Epithelial cell of prostate (primary cell): ENCODE results near the gene C3orf85.
"Not testable (repeated sequence)": the region's sequence is repeated elsewhere in the genome, so short reads cannot be mapped to it uniquely, and the experiment has no call there.

ENCODE experiments used
- DNase-seq: peaks from one replicate; pipeline ENCODE4 v3.0.0-alpha.2; 2011; ENCODE audit warnings: low read depth, low spot score
- H3K27ac ChIP-seq: fragments of 450-650 bp; 2 replicates; pipeline ENCODE4 v1.5.1; 2017; ENCODE audit warnings: mild to moderate bottlenecking

Gene C3orf85, protein sequence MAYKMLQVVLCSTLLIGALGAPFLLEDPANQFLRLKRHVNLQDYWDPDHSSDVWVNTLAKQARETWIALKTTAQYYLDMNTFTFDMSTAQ

GRCh38 chr3:109136523-109136922, at the start of gene C3orf85:
Gene C3orf85 (plus strand): TSS chr3:109136719. CDS start chr3:109136848, 129 bp downstream.
- no peak for DNase-seq
- no peak within 1 kb of the TSS for H3K27ac ChIP-seq

DNA sequence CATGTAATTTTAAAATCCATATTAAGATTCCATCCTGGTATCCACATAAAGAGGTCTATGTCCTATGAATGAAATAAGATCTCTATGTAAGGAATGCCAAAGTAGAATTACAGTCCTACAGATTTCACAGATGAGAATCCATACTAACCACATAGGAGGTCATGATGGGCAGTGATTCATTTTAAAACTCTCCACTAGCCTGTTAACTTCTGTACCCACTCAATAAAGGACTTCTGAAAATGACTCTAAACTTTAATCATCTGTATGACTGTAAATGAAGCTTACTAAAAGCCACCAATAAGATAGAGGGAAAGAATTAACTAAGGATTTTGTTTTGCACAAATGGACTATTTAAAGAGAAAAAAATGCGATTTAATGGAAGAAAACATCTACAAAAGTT, 47.3 kb upstream of the C3orf85 start:
- H3K27ac ChIP-seq, result no peak overlapping the region
- no peak for DNase-seq

- no peak overlapping the region for H3K27ac ChIP-seq
- no peak for DNase-seq
These were observed 44.7 kb upstream of the C3orf85 start for GRCh38 chr3:109091846-109092245.

DNA sequence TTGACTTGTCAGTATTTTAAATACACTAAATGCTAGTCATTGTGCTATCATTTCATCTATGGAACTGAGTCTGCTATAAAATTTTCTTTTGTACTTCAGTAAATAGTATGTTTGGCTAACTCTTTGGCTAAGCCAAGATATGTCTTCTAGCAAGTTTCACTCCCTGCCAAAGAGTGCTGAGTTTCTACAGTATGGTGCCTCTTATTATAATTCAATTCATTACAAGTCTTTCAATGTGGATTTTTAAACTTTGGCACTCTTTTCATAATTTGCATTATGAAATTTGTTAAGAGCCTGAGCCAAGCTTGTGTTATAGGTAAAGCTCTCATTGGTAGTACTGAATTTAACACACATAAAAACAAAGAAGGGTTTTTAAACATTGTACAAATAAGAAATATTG, 43.0 kb upstream of the C3orf85 start:
- DNase-seq, result no peak
- H3K27ac ChIP-seq, result no peak overlapping the region

GRCh38 chr3:109095166-109095565, 41.4 kb upstream of the C3orf85 start:
- no peak for DNase-seq
- no peak overlapping the region for H3K27ac ChIP-seq

DNA sequence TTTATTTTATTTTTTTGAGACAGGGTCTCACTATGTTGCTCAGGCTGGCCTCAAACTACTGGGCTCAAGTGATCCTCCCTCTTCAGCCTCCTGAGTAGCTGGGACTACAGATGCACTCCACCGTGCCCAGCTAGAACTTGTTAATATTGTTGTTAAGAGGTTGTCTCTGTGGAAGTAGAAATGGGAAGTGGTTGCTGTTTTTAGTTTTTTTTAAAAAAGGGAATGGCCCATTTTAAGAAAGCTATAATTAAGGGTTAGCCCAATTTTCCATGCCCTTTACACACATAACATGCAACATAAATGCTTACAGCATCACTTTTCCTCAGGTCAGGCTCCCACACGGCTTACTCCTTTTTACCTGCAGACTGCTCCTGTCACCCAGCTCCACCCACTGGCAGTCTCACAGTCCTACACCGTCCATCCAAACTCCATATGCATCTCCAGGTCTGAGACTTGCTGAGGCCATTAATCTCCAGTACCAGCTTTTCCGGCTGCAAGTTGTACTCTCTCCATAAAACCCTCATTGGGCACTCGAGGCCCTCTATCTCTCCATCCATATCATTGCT, 38.4 kb upstream of the C3orf85 start:
- no peak overlapping the region for H3K27ac ChIP-seq
- DNase-seq, result no peak

DNA sequence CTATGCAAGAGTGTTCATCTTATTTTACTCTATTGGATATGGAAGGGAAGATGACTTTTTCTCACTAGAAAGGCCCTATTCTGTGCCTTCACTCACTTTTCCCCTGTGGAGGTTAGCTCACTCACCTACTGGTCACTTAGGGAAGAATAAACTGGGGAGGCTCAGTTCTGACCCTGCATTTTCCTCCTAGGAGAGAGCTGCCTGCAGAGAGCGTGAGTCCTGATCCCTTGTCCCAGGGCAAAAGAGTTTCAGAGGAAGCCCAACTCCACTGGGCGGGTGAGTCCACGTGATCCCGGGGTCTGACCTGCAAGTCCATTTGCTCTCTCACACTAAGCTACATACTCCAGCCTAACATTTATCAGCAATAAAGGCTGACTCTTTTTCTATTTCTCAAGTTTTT, 26.9 kb upstream of the C3orf85 start:
- DNase-seq, result no peak

DNA sequence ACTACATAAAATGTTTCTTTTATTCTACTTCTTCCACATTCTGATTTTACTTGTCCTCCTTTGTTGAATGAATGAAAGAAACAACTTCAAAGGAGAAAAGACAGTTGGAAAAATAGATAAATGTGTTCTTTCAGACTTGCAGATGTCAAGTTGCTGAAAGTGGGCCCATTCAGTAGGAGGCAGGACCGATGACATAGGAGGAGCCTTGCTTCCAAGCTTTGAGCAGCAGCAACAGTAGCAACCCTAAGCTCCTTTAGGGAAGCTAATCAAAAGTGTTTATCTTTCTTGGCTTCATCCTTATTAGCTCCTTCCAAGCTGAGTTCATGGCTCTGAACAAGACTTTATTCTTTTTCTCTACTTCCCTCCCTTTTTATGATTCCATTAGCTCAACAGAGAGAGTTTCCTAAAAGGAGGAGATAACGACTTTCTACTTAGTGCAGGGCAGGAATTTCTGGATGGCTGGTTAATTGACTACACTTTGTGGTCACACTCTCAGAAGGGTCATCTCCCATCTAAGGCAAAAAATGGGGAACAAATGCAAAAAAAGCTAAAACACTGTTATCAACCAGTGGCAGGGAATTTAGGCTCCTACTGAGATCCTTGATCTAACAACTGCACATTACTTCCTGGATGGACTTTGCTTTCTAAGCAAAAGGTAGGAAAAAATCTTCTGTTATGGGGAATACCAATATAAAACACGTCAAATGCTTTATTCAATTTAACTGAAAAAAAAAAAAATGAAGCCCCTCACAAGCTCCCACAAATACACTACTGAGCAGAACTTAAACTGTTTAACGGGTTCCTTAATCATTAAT, 23.4 kb upstream of the C3orf85 start:
- no peak overlapping the region for H3K27ac ChIP-seq
- no peak for DNase-seq

More for the DNA sequence above, 26.9 kb upstream of the C3orf85 start:
- no peak overlapping the region for H3K27ac ChIP-seq

DNA sequence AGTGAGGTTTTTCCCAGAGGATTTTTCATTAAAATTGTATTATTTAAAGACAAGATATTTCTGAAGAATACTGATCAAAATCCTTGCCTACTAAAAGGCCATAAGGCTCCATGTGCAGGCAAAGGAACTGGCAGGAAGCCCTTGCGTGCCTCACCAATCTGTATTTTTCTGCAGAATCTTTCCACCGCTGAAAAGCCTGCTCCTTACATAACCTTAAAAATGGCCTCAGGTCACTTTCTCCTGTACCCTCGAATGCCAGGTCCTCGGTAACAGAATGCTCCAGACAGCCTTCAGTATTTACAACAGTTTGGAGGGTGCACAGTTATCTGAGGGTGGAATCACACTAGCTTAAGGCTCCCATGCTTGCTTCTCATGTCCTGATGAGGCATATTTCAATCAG, 21.8 kb upstream of the C3orf85 start:
- no peak overlapping the region for H3K27ac ChIP-seq
- DNase-seq, result no peak

- no peak for DNase-seq
- no peak overlapping the region for H3K27ac ChIP-seq
These were observed 21.1 kb upstream of the C3orf85 start for GRCh38 chr3:109115451-109115850.

DNA sequence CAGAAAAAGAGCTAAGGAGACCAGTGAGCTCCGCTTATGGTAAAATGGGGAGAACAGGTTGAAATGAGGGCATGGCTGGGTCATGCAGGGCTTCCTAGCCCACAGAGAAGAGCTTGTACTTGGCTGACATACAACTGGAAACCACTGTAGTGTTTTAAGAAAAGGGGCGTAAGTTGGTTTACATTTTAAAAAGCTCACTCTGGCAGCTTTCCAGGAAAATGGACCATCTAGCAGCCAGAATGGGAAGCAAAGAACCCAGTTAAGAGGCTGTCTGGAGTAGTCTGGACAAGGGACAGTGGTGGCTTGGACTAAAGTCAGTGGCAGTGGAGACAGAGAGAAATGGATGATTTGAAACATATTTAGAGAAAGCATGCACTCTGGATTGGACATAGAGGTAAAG, 20.5 kb upstream of the C3orf85 start:
- DNase-seq, result no peak

GRCh38 chr3:109117939-109118338, 18.6 kb upstream of the C3orf85 start, which contains the start of gene MORC1:
Gene MORC1 (minus strand): TSS chr3:109118134. CDS start chr3:109118059, 75 bp downstream.
- no peak within 1 kb of the TSS for H3K27ac ChIP-seq
- DNase-seq, result no peak

More for the DNA sequence above, 20.5 kb upstream of the C3orf85 start:
- H3K27ac ChIP-seq, result no peak overlapping the region

DNA sequence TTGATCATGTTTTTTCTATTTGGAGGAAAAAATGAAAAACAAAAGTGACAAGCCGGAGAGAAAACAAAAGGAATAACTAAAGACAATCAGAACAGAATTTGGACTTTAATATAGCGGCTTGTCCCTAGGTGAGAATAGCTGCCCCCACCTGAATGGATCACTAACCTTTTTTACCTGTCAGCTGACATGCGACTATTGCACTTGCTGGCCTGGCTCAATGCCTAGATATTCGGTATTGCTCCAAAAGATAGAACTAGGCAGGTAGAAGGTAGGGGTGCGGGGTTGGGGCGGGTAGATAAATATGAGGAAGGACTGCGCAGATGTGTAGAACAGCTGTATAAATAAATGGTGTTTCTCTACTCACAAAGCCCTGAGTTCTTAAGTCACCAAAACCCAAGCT, 17.9 kb upstream of the C3orf85 start:
- no peak overlapping the region for H3K27ac ChIP-seq
- no peak for DNase-seq

GRCh38 chr3:109122690-109123089, 13.8 kb upstream of the C3orf85 start:
- H3K27ac ChIP-seq, result no peak overlapping the region
- DNase-seq, result no peak

DNA sequence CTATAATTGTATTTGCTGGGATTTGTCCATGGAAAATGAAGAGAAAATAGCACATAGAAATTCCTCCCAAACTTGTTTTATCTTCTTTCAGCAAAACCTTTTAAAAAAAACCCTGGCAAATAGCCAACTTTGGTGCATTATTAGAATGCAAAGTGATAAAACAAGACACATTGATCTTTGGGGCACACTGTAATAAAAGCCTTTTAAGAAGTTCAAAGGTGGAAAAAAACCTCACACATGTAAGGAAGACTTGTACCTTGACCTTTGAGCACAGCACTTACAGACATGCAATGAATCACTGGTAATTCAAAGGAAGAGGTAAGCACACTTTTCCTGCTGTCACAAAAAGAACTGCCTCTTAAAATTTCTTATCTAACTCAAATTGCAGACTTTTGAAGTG, 10.6 kb upstream of the C3orf85 start:
- no peak overlapping the region for H3K27ac ChIP-seq
- no peak for DNase-seq

DNA sequence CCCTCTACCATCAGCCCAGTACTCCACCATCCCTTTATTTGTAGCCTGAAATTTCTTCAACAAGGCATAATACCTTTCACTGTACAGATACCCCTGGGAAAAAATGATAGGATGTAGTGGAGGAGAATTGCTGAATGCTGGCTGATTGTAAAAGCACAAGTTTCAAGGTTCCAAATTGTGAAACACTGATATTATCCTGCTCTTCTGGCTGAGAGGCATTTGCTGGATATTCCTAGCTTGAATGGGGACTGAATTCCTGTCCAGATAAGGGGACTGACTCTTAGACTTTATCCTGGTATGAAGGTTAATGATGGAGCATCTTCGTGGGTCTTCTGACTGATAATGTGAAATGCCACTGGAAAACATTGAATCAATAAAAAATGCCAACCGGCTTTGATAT, 9.0 kb upstream of the C3orf85 start:
- H3K27ac ChIP-seq, result no peak overlapping the region
- no peak for DNase-seq

- no peak overlapping the region for H3K27ac ChIP-seq
These were observed 5.2 kb upstream of the C3orf85 start for GRCh38 chr3:109131276-109131675.

DNA sequence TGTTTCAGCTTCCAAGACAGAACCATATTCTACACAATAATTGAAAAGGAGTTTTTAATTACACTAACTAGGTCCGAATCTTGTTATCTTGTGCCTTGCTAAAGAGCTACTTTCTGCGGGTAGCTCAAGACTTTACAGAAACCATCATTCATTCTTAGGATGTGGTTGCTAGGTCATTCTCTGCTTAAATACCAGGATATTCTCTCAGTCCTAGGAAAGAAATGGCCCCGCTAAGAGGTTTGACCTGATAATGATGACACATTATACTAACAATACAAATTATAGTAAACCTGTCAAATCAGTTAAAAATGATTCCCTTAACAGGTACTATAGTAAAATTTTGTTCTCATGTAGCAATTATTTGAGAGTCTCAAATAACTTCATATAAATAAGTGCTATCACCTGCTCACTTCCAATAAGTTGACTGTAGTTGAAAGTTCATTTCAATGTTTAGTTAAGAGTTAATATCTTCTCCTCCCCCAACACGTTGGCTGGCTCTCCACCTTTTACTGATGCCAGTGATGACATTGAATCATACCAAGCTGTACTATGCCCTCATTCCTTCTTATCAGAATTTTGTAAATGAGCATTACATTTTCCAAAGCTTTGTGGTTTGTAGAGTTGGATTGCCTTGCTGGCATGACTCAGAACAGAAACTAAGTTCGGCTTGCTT, 3.6 kb upstream of the C3orf85 start:
- no peak overlapping the region for H3K27ac ChIP-seq
- no peak for DNase-seq

More at GRCh38 chr3:109131276-109131675, 5.2 kb upstream of the C3orf85 start:
- no peak for DNase-seq

DNA sequence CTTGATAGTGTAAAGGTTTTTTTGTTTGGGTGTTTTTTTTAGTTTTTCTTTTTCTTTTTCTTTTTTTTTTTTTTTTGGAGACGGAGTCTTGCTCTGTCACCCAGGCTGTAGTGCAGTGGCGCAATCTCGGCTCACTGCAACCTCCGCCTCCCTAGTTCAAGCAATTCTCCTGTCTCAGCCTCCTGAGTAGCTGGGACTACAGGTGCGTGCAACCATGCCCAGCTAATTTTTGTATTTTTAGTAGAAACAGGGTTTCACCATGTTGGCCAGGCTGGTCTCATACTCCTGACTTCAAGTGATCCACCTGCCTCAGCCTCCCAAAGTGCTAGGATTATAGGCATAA, 3.1 kb upstream of the C3orf85 start:
- DNase-seq, H3K27ac ChIP-seq: not testable (repeated sequence)

DNA sequence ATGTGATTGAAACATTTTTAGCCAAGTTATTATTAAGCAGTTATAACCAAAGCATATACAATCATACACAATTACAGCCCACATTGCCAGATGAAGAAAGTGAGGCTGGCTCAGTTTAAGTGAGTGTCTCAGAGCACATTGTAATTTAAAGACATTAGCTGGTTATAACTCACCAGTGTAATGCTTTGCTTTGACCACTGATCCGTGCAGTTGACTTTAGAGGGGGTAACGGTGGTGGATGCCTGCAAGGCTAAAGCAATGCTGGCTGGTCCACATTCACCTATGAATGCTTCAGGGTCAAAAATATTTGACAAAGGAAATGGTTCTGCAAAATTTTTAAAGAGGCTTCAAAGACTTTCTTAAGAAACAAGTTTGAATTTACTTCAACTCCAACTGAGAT, 1.2 kb downstream of the C3orf85 start:
- DNase-seq, result no peak
- no peak overlapping the region for H3K27ac ChIP-seq

- no peak overlapping the region for H3K27ac ChIP-seq
These were observed 3.8 kb downstream of the C3orf85 start for GRCh38 chr3:109140318-109140717.

More at GRCh38 chr3:109140318-109140717, 3.8 kb downstream of the C3orf85 start:
- no peak for DNase-seq
